Left lobe of liver (tissue), 2 donors: ENCODE data around the gene CSRP3. TPM values are rescaled to one million over a fixed set of nuclear protein-coding genes. Genes with fewer than 3 reads are reported as not detected.

Experiments used
- ATAC-seq: fragments of 200-7000 bp; cut with Tn5 transposase; one replicate; pipeline ENCODE4 v1.9.1; 2020; ENCODE audit warnings: mild to moderate bottlenecking, moderate library complexity
- DNase-seq: peaks from one replicate; pipeline ENCODE4 v3.0.0-alpha.2; 2020; ENCODE audit warnings: low spot score
- total RNA-seq: library from RNA; stranded (reverse); gene quantifications from one replicate; pipeline ENCODE4 v1.2.1, GENCODE V29; 2021
- donor health status: DM: no; HTN: no; CAD: no; lungs with moderate emphysema.
- donor health status: DM: no; HTN: yes; CAD: no.

CSRP3 gene
- total RNA-seq, 1 donor from 2014 or later, result not detected

DNA sequence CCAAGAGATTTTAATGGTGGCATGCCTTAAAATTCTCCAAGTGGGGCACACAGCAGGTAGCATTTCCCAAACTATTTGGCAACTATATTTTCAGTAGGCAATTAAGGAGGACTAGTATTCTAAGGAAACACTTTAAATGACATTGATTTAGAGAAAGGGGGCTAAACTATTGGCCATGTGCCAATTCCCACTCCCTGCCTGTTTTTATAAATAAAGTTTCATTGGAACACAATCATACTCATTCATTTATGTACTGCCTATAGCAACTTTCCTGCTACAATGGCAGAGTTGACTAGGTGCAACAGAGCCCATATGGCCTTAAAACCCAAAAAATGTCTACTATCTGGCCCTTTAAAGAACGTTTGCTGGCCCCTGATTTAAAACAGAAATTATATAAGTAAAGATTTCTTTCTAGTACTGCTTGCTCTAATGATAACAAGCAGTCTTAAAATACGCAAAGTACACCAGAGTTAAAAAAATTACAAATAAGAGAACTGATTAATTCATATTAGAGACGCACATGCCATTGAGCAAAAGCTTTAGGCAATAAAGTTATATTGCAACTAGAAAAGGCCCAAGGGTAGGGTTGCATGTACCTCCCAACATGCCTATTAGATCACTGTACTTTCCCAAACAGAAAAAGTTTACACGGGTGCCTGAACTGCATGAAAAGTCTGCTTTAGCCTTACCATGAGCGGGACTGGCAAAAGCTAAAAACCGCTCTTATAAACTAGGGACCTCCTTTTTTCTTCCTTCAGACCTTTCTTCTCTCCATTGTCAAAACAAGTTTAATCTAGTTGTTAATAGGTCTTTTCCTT lies 24.8 kb upstream of the CSRP3 start:
- no peak for ATAC-seq

DNA sequence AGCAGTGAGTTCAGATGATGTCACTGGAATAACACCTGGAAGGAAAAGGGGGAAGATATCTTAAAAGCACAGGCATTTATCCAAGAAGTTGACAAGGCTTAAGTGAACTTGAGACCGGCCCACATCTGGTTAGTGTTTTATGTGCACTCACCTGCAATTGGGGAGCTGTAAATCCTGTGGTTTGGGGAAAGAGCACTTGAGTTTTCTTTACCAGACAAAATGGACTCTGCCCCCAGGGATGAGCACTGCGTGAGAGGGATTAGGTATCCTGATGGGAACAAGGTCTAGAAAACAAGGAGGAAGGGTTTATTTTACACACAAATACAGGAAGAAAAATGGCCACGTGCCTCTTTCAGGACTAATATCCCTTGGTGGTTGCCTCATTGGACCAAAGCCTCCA lies 23.8 kb upstream of the CSRP3 start:
- no peak for ATAC-seq
- DNase-seq, result no peak

More for the DNA sequence above, 24.8 kb upstream of the CSRP3 start:
- no peak for DNase-seq

DNA sequence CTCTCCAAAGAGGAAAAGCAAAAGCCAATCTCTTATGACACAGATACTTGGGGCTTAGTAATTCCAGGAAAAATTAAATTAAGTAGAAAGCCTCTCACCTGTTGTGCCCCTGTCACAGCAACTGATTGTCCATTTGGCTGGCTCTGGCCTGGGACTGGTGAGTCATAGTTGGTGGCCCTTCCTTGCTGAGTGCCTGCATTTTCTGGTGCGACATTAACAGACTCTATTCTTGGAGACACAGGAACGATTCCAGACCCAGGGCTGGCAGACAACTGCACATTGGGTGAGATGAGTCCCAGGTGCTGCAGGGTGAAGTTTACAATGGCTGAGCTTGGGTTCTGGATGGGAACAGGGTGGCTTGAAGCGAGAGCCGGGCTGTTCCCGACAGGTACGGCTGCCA lies 23.3 kb upstream of the CSRP3 start:
- DNase-seq (no peak), ATAC-seq (no peak)

DNA sequence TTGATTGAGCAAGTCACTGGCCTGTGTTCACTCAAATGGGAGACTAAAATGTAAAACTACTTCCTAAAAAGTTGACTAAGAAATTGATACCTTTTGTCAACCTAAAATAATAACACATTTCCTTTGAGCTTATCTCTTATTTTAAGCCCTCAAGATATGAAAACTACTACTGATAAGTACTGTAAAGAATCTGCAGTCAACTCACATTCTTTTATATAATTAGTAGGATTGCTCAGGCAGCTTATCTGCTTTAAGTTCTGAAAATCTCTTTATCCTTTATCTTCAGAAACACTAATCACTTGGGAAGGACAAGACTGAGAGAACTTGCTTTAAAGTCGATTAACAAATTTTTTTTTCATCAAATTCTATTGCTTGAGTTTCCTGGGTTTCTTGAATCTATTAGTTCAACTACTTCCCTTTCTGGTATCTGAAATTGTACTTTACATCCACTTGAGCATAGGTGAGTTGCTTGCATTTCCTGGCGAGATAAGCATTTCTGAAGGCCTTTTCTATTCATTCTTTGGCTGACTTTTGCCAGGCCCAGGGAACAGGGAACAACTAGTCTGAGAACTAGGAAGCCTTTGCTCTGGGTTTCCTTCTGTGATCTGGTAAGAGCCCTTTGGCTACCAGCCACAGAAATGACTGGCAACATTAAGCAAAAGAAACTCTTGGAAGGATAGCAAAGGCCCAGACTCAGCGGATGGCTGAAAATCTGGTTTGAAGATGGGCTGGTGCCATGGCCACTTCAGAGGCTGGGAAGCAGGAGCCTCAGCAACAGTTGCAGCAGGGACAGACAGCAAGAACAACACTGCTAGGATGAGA lies 19.3 kb upstream of the CSRP3 start:
- no peak for ATAC-seq

DNA sequence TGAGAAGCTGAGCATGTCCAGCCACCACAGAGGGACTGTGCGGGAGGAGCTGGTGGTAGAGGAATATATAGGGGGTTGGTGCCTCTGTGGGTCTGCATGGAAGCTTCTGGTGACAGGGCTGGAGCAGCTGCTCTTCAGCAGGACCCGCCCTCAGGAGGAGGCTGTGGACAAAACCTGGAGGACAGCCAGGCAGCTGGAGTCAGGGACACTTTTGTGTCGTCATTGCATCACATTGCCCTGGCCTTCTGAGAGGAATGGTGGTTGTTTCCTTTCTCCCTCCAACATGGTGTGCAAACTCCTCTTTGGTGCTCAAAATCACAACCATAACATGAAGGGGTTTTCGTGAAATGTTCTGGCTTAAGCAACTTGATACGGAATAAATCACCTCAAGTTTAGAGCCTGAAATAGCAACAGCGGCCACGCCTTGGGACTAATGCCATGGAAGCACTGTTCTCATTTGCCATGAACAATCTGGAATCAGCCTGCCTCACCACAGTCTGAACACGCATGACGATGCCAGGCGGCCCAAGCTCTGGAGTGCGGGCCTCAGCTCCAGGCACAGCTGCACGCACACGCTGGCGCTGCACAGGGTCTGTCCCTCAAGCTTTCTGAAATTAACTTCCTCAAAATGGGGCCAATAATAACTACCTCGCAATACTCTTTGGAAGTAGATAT lies 17.1 kb upstream of the CSRP3 start:
- ATAC-seq, result no peak
- DNase-seq, result no peak

More for the DNA sequence above, 19.3 kb upstream of the CSRP3 start:
- no peak for DNase-seq

DNA sequence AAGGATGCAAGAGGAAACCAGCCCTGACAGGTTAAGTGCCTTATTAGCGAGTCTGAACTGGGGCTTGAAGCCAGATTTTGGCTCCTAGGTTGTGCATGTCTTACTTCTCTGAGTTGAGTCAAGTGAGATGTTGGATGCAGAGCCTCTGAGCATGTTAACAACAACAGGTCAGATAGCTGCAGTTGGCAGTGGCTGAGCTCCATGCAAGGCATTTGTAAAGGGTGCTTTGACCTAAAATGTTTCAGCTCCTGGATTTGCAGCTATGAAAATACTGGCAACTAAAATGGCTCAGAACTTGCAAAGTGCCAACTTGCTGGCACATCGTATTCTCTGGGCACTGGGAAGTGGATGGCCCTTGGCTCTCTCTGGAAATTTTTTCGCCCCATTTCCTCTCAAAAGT lies 16.4 kb upstream of the CSRP3 start:
- ATAC-seq (no peak), DNase-seq (no peak)

DNA sequence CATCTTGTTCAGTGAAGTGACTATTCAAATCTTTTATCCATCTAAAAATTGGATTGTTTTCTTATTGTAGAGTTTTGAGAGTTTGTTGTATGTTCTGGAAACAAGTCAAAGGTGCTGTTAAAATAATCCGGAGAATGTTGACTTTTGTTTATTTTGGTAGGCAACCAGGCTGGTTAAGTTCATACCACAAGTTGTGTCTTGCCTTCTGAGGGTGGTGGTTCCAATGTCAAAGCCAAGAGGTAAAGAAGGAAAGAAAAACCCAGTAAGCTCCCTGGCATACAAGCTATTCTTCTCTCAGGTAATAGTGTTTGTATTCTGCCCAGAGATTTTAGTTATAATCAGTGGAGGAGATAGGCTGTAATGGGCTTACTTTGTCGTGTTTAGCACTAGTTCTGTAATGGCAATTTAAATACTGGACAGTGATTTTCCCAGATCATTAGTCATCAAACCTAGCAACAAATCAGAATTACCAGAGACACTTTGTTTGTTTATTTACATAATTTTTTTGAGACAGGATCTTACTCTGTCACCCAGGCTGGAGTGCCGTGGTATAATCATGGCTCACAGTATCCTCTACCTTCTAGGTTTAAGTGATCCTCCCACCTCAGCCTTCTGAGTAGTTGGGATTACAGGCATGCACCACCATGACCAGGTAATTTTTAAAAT lies 15.1 kb upstream of the CSRP3 start:
- no peak for DNase-seq
- no peak for ATAC-seq

DNA sequence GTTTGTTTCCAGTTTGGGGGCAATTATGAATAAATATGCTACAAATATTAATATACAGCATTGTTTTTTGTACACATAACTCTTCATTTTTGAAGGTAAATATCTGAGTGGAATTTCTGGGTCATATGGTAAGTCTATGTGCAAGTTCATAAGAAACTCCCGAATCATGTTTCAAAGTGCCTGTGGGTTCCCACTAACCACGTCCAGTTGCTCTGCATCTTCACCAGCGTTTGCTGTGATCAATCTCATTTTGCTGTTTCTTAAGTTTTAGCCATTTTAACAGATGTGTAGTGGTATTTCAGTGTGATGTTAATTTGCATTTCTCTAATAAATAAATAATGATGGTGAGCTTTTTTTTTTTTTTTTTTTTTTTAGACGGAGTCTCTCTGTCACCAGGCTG lies 14.2 kb upstream of the CSRP3 start:
- DNase-seq, result no peak

DNA sequence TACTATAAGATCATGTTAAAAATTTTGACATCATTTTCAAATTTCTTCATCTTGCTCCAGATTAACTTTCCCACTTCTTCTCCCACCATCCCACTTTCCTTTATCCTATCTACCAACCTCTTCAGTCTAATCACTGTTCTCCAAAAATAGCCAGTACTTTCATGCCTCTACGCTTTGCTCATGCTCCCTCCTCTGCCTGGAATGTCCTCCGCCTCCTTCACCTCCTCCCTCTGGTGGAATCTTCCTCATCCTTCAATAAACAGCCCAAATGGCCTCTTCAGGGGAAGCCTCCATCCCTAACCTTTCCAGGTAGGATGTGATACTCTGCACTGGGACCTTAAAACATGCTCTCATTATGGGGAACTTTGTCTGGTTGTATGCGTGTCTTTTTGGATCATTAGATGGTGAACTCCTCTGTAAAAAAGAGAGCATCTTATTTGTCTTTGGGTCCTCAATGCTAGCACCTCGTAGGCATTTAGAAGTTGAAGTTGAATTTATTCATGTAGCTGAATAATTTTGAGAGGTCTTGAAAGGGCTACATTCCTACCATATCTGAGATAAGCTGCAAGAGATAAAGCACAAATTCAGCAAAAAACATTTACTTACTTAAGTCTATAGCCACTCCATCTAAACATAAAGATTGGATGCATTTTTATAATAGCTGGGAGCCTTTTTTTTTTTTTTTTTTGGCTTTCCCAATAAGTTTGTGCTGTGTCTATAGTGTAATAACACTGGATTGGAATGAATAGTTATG lies 8.0 kb upstream of the CSRP3 start:
- ATAC-seq (no peak), DNase-seq (no peak)

More for the DNA sequence above, 14.2 kb upstream of the CSRP3 start:
- ATAC-seq, result no peak

DNA sequence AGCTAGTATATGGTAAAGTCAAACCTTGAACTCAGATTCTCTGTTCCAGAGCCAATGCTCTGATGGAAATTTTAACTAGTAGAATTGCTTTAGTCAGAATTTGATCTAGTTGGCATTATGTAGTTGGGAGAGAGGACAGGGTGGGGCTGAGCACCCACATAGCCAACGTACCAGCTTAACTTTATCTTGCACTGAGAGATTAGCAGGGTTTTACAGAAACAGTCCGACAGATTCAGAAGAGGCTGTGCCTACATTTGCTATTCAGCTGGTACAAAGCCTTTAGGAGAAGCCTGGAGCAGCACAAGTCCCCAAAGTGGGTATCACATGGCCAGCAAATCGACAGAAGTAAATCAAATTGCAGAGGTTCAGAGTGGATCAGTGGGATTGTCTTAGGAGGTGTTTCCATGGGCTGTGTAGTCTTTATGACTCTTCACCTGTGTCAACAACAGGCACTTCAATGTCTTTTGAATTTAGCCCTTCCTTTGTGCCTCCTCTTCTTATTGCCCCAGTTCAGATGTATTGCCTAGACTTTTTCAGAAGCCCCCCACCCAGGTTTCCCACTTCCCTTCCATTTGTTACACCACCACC lies 7.3 kb upstream of the CSRP3 start:
- no peak for ATAC-seq
- DNase-seq, result no peak

DNA sequence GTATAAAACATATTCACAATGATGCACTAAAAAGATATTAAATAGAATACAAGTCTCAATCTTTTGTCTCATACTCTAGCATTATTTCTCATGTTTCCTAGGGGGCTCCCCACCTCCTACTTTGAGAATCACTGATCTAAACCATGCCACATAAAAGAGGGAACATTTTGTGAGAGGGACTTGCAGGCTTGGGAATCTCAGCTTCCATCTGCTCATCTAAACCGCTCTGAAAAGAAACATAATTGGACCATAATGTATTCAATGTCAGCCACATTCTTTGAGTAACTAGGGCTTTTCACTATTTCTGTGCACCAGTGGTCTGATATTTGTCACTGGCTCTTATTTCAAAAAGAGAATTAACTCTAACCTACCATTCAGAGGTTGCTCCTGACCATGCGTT lies 6.4 kb upstream of the CSRP3 start:
- ATAC-seq (no peak), DNase-seq (no peak)

DNA sequence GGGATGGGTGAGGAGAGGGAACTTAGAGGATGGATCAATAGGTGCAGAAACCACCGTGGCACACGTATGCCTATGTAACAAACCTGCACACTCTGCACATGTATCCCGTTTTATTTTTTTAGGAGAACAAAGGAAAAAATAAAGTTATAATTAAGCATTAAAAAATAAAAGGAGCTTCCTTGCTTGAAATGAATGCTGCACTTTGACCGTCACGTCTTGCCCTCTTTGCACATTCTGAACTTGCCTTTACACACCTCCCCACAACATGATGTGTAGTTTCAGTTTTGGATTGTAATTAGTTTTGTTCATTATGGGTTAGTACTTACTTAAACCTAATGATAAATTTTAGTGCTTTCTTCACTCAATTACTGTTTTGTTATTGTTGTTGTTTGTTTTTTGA lies 3.1 kb upstream of the CSRP3 start:
- ATAC-seq (no peak), DNase-seq (no peak)

DNA sequence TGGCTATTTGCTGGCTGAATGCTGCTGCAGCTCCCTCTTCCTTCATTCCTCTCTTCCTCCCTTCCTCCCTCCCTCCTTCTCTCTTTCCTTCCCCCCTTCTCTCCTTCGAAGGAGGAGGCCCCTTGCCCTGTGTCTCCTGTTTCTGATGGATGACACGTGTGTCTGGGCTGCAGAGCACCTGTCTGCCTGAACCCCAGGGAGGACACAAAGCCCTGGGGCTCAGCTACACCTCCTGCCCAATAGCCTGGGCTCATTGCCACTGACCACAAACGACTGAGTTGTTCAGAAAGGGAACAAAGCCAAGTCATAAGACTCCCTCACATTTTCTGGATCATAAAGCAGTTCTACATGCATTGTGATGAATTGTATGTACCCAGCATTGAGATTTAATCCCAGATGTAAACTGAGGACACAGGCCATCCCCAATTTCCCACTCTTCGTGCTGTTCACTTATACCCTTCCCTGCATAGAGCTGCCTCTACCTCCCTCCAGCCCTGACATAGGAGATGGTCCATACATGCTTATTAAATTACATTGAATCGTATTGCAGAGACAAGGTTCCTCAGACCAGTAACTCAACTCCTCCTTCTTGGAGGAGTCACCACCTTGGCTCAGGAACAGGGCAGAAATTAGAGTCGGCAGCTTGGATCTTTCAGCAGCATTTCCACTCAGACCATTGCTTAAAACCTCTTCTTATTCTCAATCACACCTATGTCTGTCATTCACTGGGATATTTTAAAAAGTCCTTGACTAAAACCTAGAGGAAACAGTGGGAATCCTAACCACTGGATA lies 1.2 kb downstream of the CSRP3 start:
- ATAC-seq, result no peak
- DNase-seq, result no peak

DNA sequence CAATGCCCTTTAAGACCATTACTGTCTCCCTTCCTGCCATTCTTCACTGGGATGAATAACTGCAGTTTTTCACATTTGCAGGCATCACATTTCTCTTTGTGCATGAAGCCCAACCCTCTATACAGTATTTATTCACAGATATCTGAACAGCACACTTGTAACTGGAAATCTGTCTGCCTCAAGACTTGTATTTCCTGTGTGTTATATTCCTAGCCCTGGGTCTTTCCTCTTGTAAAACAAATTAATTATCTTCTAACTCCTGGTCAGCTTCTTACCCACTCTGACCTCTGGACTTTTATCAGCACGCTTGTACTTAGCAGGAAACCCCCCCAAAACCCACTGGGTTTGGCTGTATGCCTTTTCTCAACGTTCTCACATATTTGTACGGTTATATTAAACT lies 2.0 kb downstream of the CSRP3 start:
- DNase-seq, result no peak
- ATAC-seq, result no peak

DNA sequence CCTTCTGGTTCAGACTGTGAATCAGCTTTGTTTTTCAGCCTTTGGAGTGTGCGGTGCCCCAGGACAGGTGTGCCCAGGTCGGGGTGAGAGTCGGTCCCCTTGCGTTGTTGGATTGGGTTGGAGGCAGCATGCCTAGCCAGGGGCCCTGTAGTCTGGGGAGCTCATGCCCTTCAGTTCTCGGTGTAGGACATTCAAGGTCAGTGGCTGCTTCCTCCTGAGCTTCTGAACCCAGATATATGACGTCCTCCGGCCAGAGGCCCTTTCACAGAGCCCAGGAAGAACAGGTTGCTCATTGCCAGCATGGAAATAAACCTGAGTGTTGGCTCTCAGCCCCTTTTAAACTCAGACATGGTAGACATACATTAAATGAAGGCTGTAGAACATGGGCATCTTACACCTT lies 2.7 kb downstream of the CSRP3 start:
- DNase-seq (no peak), ATAC-seq (no peak)

DNA sequence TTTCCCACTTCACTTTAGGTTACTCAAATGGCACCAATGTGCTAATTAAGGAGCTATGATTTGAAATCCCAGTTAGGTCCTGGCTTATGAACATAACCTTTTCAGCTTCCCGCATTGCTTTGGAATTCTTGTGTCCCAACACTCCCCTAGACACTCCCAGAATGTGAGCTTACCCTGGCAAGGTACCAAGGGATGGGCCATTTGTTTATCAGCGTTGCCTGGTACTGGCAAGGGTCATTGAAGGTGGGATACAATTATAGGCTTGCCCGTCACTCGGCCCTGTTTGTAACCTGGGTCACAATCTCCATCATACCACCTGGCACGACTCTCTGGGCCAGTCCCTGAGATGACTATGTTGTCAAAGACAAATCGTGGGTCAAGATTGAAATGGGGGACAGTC lies 5.4 kb downstream of the CSRP3 start:
- DNase-seq, result no peak
- ATAC-seq, result no peak

DNA sequence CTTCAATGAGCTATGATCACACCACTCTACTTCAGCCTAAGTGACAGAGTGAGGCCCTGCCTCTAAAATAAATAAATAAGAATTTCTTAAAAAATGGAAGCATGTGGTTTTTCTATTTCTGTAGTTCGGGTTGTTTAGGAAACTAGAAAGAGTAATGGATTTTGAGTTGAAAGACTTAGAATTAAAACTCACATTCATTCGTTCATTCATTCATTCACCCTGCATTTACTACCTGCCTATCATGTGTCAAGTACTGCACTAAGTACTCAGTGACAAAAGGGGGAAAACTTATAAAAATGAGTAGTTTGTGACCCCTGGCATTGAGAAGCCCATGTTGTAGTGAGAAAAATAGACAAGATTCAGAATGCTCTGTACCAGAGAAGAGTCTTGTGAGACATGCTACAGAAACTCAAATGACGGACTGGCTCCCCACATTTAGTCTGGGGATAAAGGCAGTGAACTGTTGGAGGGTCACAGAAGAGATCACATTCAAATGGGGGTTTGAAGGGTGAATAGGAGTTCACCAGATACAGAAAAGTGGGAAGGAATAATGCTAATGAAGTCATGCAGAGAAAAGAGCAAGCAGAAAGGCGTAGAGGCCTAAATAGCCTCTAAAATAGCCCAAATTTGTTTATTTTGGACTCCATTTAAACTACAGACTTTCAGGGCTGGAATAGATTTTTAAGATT lies 7.0 kb downstream of the CSRP3 start:
- ATAC-seq (no peak), DNase-seq (no peak)

DNA sequence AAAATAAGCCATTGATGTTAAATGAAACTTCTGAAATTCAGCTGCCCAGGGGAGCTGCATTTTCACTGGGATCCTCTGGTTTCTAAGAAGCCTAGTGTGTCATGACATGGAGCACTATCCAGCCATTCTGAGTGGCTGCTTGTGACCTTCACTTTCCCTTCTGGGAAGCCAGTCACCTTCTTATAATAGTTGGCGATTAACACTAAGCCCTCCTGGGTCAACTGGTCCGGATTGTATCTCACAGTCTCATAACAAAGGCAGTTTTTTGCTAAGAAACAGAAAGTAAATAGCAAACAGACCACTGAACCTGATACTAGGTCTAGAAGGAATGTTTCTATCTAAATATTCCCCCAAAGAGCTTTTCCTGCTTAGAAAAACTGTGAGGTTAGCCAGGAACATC lies 7.9 kb downstream of the CSRP3 start:
- ATAC-seq (no peak), DNase-seq (no peak)
